B cell (primary cell): ENCODE results near the gene ANKRD31. TPM values are rescaled to one million over a fixed set of nuclear protein-coding genes. Genes with fewer than 3 reads are reported as not detected.

Source experiments
- ATAC-seq: fragments of 200-7000 bp; cut with Tn5 transposase; one replicate; pipeline ENCODE4 v1.10.0; 2021; ENCODE audit warnings: low read depth, mild to moderate bottlenecking, moderate number of reproducible peaks, moderate library complexity
- CTCF ChIA-PET: fragments of 350-600 bp; sonication (Branson Sonifier 250); formaldehyde crosslinking; loops from one replicate; lab custom pipeline; 2021; ENCODE audit warnings: antibody characterized with exemption, inconsistent platforms; lab: Charles Lee
- POLR2A ChIA-PET: fragments of 350-600 bp; sonication (Branson Sonifier 250); formaldehyde crosslinking; loops from one replicate; lab custom pipeline; 2021; ENCODE audit warnings: antibody characterized with exemption; lab: Charles Lee
- DNase-seq: peaks from one replicate; pipeline ENCODE4 v3.0.0; 2013
- H2AFZ ChIP-seq: 2 replicates; pipeline ENCODE4 v1.6.1; 2012; ENCODE audit warnings: mild to moderate bottlenecking, low read depth, low read length; ENCODE audit not compliant: insufficient read depth, poor library complexity, severe bottlenecking
- H3K27ac ChIP-seq, 2 donors: 1 replicate in 1 of 2; 2 replicates in 1 of 2; pipeline ENCODE4 v1.5.1; 2012 to 2013; ENCODE audit warnings: low read length in 2 of 2, mild to moderate bottlenecking in 2 of 2, moderate library complexity in 1 of 2
- H3K27me3 ChIP-seq, 4 experiments: fragments of 200-600 bp in 1 of 4; sonication (generic) in 1 of 4; replicated peaks in 1 of 4; 1 replicate in 2 of 4; 2 replicates in 2 of 4; pipeline versions ENCODE4 v1.6.1 to v1.7.0; 2013 to 2016; ENCODE audit warnings: low read length in 3 of 4, mild to moderate bottlenecking in 2 of 4, mixed read lengths in 1 of 4, moderate library complexity in 1 of 4; ENCODE audit not compliant: insufficient read depth in 4 of 4, control insufficient read depth in 3 of 4; ENCODE audit errors: control extremely low read depth in 1 of 4
- H3K36me3 ChIP-seq, 2 experiments: replicated peaks in 1 of 2; 1 replicate in 1 of 2; 2 replicates in 1 of 2; pipeline versions ENCODE4 v1.6.1 to v1.7.1; 2013; ENCODE audit warnings: low read length in 1 of 2; ENCODE audit not compliant: insufficient read depth in 2 of 2, control insufficient read depth in 1 of 2; ENCODE audit errors: control extremely low read depth in 1 of 2, extremely low read depth in 1 of 2
- H3K4me1 ChIP-seq, 2 donors: fragments of 200-600 bp in 1 of 2; sonication (generic) in 1 of 2; 1 replicate in 1 of 2; 2 replicates in 1 of 2; pipeline versions ENCODE4 v1.5.1 to v1.6.1; 2013 to 2017; ENCODE audit warnings: low read length in 2 of 2; ENCODE audit not compliant: control insufficient read depth in 2 of 2, insufficient read depth in 2 of 2
- H3K4me2 ChIP-seq: replicated peaks from 2 replicates; pipeline ENCODE3; 2012; ENCODE audit warnings: mild to moderate bottlenecking, low read depth, low read length; ENCODE audit not compliant: poor library complexity, severe bottlenecking
- H3K4me3 ChIP-seq, 5 experiments: fragments of 200-600 bp in 1 of 5; sonication (generic) in 1 of 5; 1 replicate in 3 of 5; 2 replicates in 2 of 5; pipeline versions ENCODE4 v1.5.1 to v1.7.0; 2011 to 2016; ENCODE audit warnings: low read length in 4 of 5, mild to moderate bottlenecking in 4 of 5, low read depth in 2 of 5, control low read depth in 1 of 5, moderate library complexity in 1 of 5; ENCODE audit not compliant: insufficient read depth in 1 of 5; ENCODE audit errors: control extremely low read depth in 1 of 5, extremely low read depth in 1 of 5
- H3K79me2 ChIP-seq: fragments of 200-600 bp; sonication (generic); one replicate; pipeline ENCODE4 v1.6.0; 2016; ENCODE audit warnings: low read length; ENCODE audit not compliant: control insufficient read depth, insufficient read depth
- H3K9ac ChIP-seq: fragments of 200-600 bp; sonication (generic); 2 replicates; pipeline ENCODE4 v1.6.1; 2017; ENCODE audit warnings: mild to moderate bottlenecking, low read length, moderate library complexity
- H3K9me3 ChIP-seq, 3 donors: one replicate each; pipeline versions ENCODE4 v1.6.1 to v1.7.1; 2013; ENCODE audit warnings: low read length in 2 of 3; ENCODE audit not compliant: control insufficient read depth in 2 of 3, insufficient read depth in 1 of 3; ENCODE audit errors: control extremely low read depth in 1 of 3
- H4K20me1 ChIP-seq: 2 replicates; pipeline ENCODE4 v1.6.0; 2012; ENCODE audit warnings: mild to moderate bottlenecking, low read length; ENCODE audit not compliant: insufficient read depth, control insufficient read depth, poor library complexity, severe bottlenecking
- H3K27ac Mint-ChIP-seq: one replicate; pipeline ENCODE4 v1.8.0; 2021; ENCODE audit warnings: mixed read lengths
- H3K27me3 Mint-ChIP-seq: one replicate; pipeline ENCODE4 v1.8.0; 2021; ENCODE audit warnings: mixed read lengths
- H3K4me1 Mint-ChIP-seq: one replicate; pipeline ENCODE4 v1.8.0; 2021; ENCODE audit warnings: mixed read lengths
- H3K4me3 Mint-ChIP-seq: one replicate; pipeline ENCODE4 v1.8.0; 2021; ENCODE audit warnings: mixed read lengths
- H3K9me3 Mint-ChIP-seq: one replicate; pipeline ENCODE4 v1.8.0; 2022; ENCODE audit warnings: mixed read lengths; ENCODE audit not compliant: insufficient read depth
- CTCF ChIP-seq: fragments of 200-600 bp; IDR thresholded peaks from one replicate; pipeline ENCODE4 v1.8.0; 2022; ENCODE audit warnings: antibody characterized with exemption, mild to moderate bottlenecking
- EZH2 ChIP-seq: IDR thresholded peaks from 2 replicates; pipeline ENCODE4 v1.6.1; 2012; ENCODE audit warnings: borderline replicate concordance, low read depth, mild to moderate bottlenecking, moderate library complexity, low read length; ENCODE audit not compliant: insufficient read depth, poor library complexity, severe bottlenecking
- whole genome bisulfite sequencing: methylation state at CpG from one replicate; pipeline ENCODE4 v1.1.5; 2013; ENCODE audit warnings: missing lambda C conversion rate; ENCODE audit not compliant: insufficient coverage; 5-methylcytosine and 5-hydroxymethylcytosine counted together
- intact Hi-C: fragments of 100-400 bp; cut with micrococcal nuclease; formaldehyde crosslinking; loops from one replicate; pipeline ENCODE4 v1.10.0; 2022
- polyA plus RNA-seq: library from polyadenylated mRNA; depleted of rRNA; stranded (reverse); fragments of >200 nt; gene quantifications from 2 replicates; pipeline ENCODE4 v1.2.3, GENCODE V29; 2012
- total RNA-seq, 2 donors: library from RNA; stranded (reverse); fragments of 120-200 nt in 1 of 2; gene quantifications; 1 replicate in 1 of 2; 2 replicates in 1 of 2; pipeline versions ENCODE4 v1.2.3 to v1.2.4, GENCODE V29; 2013 to 2022

Gene ANKRD31
- total and polyA plus RNA-seq, 2 donors (not counting 1 experiment from before 2014, with no cell fraction given) = 0.06 to 0.10 TPM

DNA sequence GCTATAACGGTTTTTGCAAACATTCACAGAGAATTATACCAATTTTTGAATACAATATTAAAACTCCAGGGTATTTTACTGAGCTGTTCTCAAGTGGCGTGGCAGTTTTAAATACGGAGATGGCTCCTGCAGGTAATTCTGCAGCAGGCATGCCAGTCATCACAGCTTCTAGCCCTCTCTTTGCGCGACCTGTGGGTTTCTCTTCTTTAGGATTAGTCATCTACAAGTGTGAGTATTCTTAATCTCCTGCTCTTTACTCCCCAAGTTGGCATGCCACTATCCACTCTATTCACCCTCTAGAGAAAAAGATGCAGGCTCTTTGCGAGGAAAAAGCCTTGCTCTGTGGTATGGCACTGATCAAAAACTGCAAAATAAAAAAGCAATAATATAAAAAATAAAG lies 43.9 kb downstream of the ANKRD31 start:
- intact Hi-C loops = no loop called here
- H3K4me2 ChIP-seq = no peak overlapping the region
- H3K27ac ChIP-seq = no peak overlapping the region
- no peaks in the 10 kb centered on the region for H4K20me1 ChIP-seq
- H3K4me1 Mint-ChIP-seq = no peaks in the 10 kb centered on the region
- H3K27ac Mint-ChIP-seq = no peak overlapping the region
- H3K4me1 ChIP-seq = no peaks in the 10 kb centered on the region
- ATAC-seq (no peak), DNase-seq (no peak)
- H3K9me3 Mint-ChIP-seq = no peaks in the 10 kb centered on the region
- H3K27me3 ChIP-seq = no peaks in the 10 kb centered on the region
- H3K4me3 ChIP-seq = no peak overlapping the region
- H3K9ac ChIP-seq = no peak overlapping the region
- POLR2A ChIA-PET = no interaction called here
- CTCF ChIA-PET = no interaction called here
- H3K36me3 ChIP-seq = no peaks in the 10 kb centered on the region
- no peaks in the 10 kb centered on the region for H3K9me3 ChIP-seq
- TF ChIP-seq EZH2 (no peak), CTCF (no peak)
- H3K27me3 Mint-ChIP-seq = peaks cover 10% of the 10 kb centered on the region
- no peak overlapping the region for H2AFZ ChIP-seq
- no peak overlapping the region for H3K4me3 Mint-ChIP-seq
- 40% methylated on average over 1 of the region's 6 CpGs for WGBS
- H3K79me2 ChIP-seq = no peaks in the 10 kb centered on the region

- peaks cover 10% of the 10 kb centered on the region for H3K27me3 Mint-ChIP-seq
- ChIA-PET CTCF (no interaction called here), POLR2A (no interaction called here)
- H3K9me3 Mint-ChIP-seq = no peaks in the 10 kb centered on the region
- no peaks in the 10 kb centered on the region for H3K4me1 ChIP-seq
- no peak overlapping the region for H2AFZ ChIP-seq
- H3K27me3 ChIP-seq = no peaks in the 10 kb centered on the region
- no peaks in the 10 kb centered on the region for H4K20me1 ChIP-seq
- intact Hi-C loops = no loop called here
- no peak overlapping the region for H3K4me2 ChIP-seq
- TF ChIP-seq EZH2 (no peak), CTCF (no peak)
- no peak overlapping the region for H3K4me3 ChIP-seq
- no peak overlapping the region for H3K27ac ChIP-seq
- DNase-seq (no peak), ATAC-seq (no peak)
- H3K9me3 ChIP-seq = no peaks in the 10 kb centered on the region
- H3K79me2 ChIP-seq = no peaks in the 10 kb centered on the region
- no peak overlapping the region for H3K4me3 Mint-ChIP-seq
- H3K9ac ChIP-seq = no peak overlapping the region
- no peaks in the 10 kb centered on the region for H3K36me3 ChIP-seq
- no peaks in the 10 kb centered on the region for H3K4me1 Mint-ChIP-seq
- no peak overlapping the region for H3K27ac Mint-ChIP-seq
Measured at GRCh38 chr5:75192264-75192663, 44.4 kb downstream of the ANKRD31 start.
